HUES64 (cell line): ENCODE data around the gene SLC2A10.

Experiments
- H3K27ac ChIP-seq: 2 replicates; pipeline ENCODE4 v1.7.0; 2013; ENCODE audit warnings: low read depth, low read length, inconsistent platforms
- H3K27me3 ChIP-seq: 2 replicates; pipeline ENCODE4 v1.6.1; 2013; ENCODE audit warnings: mild to moderate bottlenecking, low read length; ENCODE audit not compliant: insufficient read depth
- H3K36me3 ChIP-seq: 2 replicates; pipeline ENCODE4 v1.6.1; 2013; ENCODE audit warnings: mild to moderate bottlenecking, low read length; ENCODE audit not compliant: insufficient read depth
- H3K4me1 ChIP-seq: 2 replicates; pipeline ENCODE4 v1.6.1; 2013; ENCODE audit warnings: mild to moderate bottlenecking, low read length, moderate library complexity; ENCODE audit not compliant: insufficient read depth
- H3K4me3 ChIP-seq: 2 replicates; pipeline ENCODE4 v1.5.1; 2013; ENCODE audit warnings: mild to moderate bottlenecking, low read length, moderate library complexity
- H3K9ac ChIP-seq: 2 replicates; pipeline ENCODE4 v1.6.1; 2013; ENCODE audit warnings: mild to moderate bottlenecking, low read depth, low read length
- H3K9me3 ChIP-seq: 2 replicates; pipeline ENCODE4 v1.6.1; 2013; ENCODE audit warnings: low read depth, low read length; ENCODE audit not compliant: insufficient read depth
- WGBS: fragments of 150-250, 120-280 bp; methylation state at CpG from one replicate; pipeline ENCODE4 v1.1.7; 2013; ENCODE audit warnings: missing lambda C conversion rate; 5-methylcytosine and 5-hydroxymethylcytosine counted together

The SLC2A10 gene

GRCh38 chr20:46758929-46759669, 49.6 kb downstream of the SLC2A10 start:
- Histone ChIP-seq H3K36me3 (no peaks in the 10 kb centered on the region), H3K9ac (no peak overlapping the region), H3K4me1 (no peaks in the 10 kb centered on the region), H3K9me3 (no peaks in the 10 kb centered on the region), H3K27ac (no peak overlapping the region), H3K27me3 (no peaks in the 10 kb centered on the region), H3K4me3 (no peak overlapping the region)
- 90% methylated on average over 6 of the region's 6 CpGs for WGBS

GRCh38 chr20:46761566-46761965, 52.1 kb downstream of the SLC2A10 start:
- WGBS: 92% methylated on average over 9 of the region's 9 CpGs
- no peak overlapping the region for H3K27ac ChIP-seq
- no peaks in the 10 kb centered on the region for H3K27me3 ChIP-seq
- no peak overlapping the region for H3K4me3 ChIP-seq
- H3K9me3 ChIP-seq: no peaks in the 10 kb centered on the region
- no peak overlapping the region for H3K9ac ChIP-seq
- H3K4me1 ChIP-seq: no peaks in the 10 kb centered on the region
- no peaks in the 10 kb centered on the region for H3K36me3 ChIP-seq

GRCh38 chr20:46764068-46764467, 54.6 kb downstream of the SLC2A10 start:
- WGBS: 91% methylated on average over 4 of the region's 4 CpGs
- Histone ChIP-seq H3K4me3 (no peak overlapping the region), H3K27me3 (no peaks in the 10 kb centered on the region), H3K36me3 (no peaks in the 10 kb centered on the region), H3K27ac (no peak overlapping the region), H3K9ac (no peak overlapping the region), H3K4me1 (no peaks in the 10 kb centered on the region), H3K9me3 (no peaks in the 10 kb centered on the region)

- Histone ChIP-seq H3K9me3 (no peaks in the 10 kb centered on the region), H3K27me3 (no peaks in the 10 kb centered on the region), H3K27ac (no peak overlapping the region), H3K4me3 (no peak overlapping the region), H3K9ac (no peak overlapping the region), H3K4me1 (no peaks in the 10 kb centered on the region), H3K36me3 (no peaks in the 10 kb centered on the region)
- 81% methylated on average over 13 of the region's 13 CpGs for WGBS
Measured at GRCh38 chr20:46765506-46766120, 56.2 kb downstream of the SLC2A10 start.

GRCh38 chr20:46767127-46767761, 57.8 kb downstream of the SLC2A10 start:
- no peak overlapping the region for H3K27ac ChIP-seq
- no peaks in the 10 kb centered on the region for H3K27me3 ChIP-seq
- H3K9me3 ChIP-seq: no peaks in the 10 kb centered on the region
- H3K36me3 ChIP-seq: no peaks in the 10 kb centered on the region
- H3K4me3 ChIP-seq: no peak overlapping the region
- 74% methylated on average over 4 of the region's 4 CpGs for WGBS
- no peaks in the 10 kb centered on the region for H3K4me1 ChIP-seq
- H3K9ac ChIP-seq: no peak overlapping the region

- no peaks in the 10 kb centered on the region for H3K27me3 ChIP-seq
- 89% methylated on average over 10 of the region's 10 CpGs for WGBS
Measured at GRCh38 chr20:46770330-46771194, 61.1 kb downstream of the SLC2A10 start.

GRCh38 chr20:46771195-46771588, 61.7 kb downstream of the SLC2A10 start:
- no peaks in the 10 kb centered on the region for H3K4me1 ChIP-seq
- no peak overlapping the region for H3K4me3 ChIP-seq
- H3K27me3 ChIP-seq: no peaks in the 10 kb centered on the region
- no peak overlapping the region for H3K27ac ChIP-seq
- no peak overlapping the region for H3K9ac ChIP-seq
- H3K36me3 ChIP-seq: no peaks in the 10 kb centered on the region
- H3K9me3 ChIP-seq: no peaks in the 10 kb centered on the region
- 92% methylated on average over 6 of the region's 6 CpGs for WGBS

More at GRCh38 chr20:46770330-46771194, 61.1 kb downstream of the SLC2A10 start:
- Histone ChIP-seq H3K27ac (no peak overlapping the region), H3K4me3 (no peak overlapping the region), H3K9me3 (no peaks in the 10 kb centered on the region), H3K9ac (no peak overlapping the region), H3K36me3 (no peaks in the 10 kb centered on the region), H3K4me1 (no peaks in the 10 kb centered on the region)

GRCh38 chr20:46772901-46773300, 63.5 kb downstream of the SLC2A10 start:
- Histone ChIP-seq H3K27ac (no peak overlapping the region), H3K9ac (no peak overlapping the region), H3K9me3 (no peaks in the 10 kb centered on the region), H3K36me3 (no peaks in the 10 kb centered on the region), H3K27me3 (no peaks in the 10 kb centered on the region), H3K4me3 (no peak overlapping the region), H3K4me1 (peaks cover 2% of the 10 kb centered on the region)
- WGBS: 80% methylated on average over 10 of the region's 10 CpGs

- Histone ChIP-seq H3K9ac (no peak overlapping the region), H3K4me1 (peaks cover 9% of the 10 kb centered on the region), H3K27me3 (no peaks in the 10 kb centered on the region), H3K9me3 (no peaks in the 10 kb centered on the region), H3K27ac (no peak overlapping the region), H3K36me3 (no peaks in the 10 kb centered on the region), H3K4me3 (no peak overlapping the region)
- 96% methylated on average over 9 of the region's 9 CpGs for WGBS
Measured at GRCh38 chr20:46773680-46774079, 64.2 kb downstream of the SLC2A10 start.

GRCh38 chr20:46774236-46774635, 64.8 kb downstream of the SLC2A10 start:
- H3K9me3 ChIP-seq: no peaks in the 10 kb centered on the region
- H3K36me3 ChIP-seq: no peaks in the 10 kb centered on the region
- WGBS: 80% methylated on average over 1 of the region's 2 CpGs
- H3K9ac ChIP-seq: no peak overlapping the region
- H3K4me1 ChIP-seq: peaks cover 9% of the 10 kb centered on the region
- H3K27ac ChIP-seq: no peak overlapping the region
- no peak overlapping the region for H3K4me3 ChIP-seq
- H3K27me3 ChIP-seq: no peaks in the 10 kb centered on the region
